Vagina (tissue), 2 donors: ENCODE results near the gene TTC38. TPM values are rescaled to one million over a fixed set of nuclear protein-coding genes. Genes with fewer than 3 reads are reported as not detected.
"Not testable (repeated sequence)": the region's sequence is repeated elsewhere in the genome, so short reads cannot be mapped to it uniquely, and the experiment has no call there.

Experiments
- DNase-seq, 2 donors: peaks; one replicate each; pipeline ENCODE4 v3.0.0-alpha.2; 2017; ENCODE audit errors: extremely low spot score in 2 of 2
- H3K27ac ChIP-seq: fragments of 200-600 bp; sonication (generic); one replicate; pipeline ENCODE4 v1.5.1; 2019
- H3K27me3 ChIP-seq: fragments of 200-600 bp; sonication (generic); one replicate; pipeline ENCODE4 v1.5.1; 2019
- H3K36me3 ChIP-seq, 2 donors: fragments of 200-600 bp; sonication (generic); one replicate each; pipeline ENCODE4 v1.5.1; 2017 to 2019
- H3K4me1 ChIP-seq: fragments of 200-600 bp; sonication (generic); one replicate; pipeline ENCODE4 v1.5.1; 2019
- H3K4me3 ChIP-seq, 2 donors: fragments of 200-600 bp; sonication (generic); 1 replicate in 1 of 2; 2 replicates in 1 of 2; pipeline ENCODE4 v1.5.1; 2016 to 2019
- H3K9me3 ChIP-seq: fragments of 200-600 bp; sonication (generic); one replicate; pipeline ENCODE4 v1.5.1; 2019
- CTCF ChIP-seq, 3 experiments: fragments of 450-650 bp in 2 of 3; fragments of 200-600 bp in 1 of 3; sonication (generic) in 1 of 3; IDR thresholded peaks; one replicate each; pipeline ENCODE4 v1.5.1; 2017 to 2019; ENCODE audit warnings: antibody characterized with exemption in 3 of 3, mild to moderate bottlenecking in 2 of 3, moderate library complexity in 2 of 3
- POLR2A ChIP-seq, 2 donors: fragments of 450-650 bp; IDR thresholded peaks; one replicate each; pipeline ENCODE4 v1.6.1; 2017; ENCODE audit warnings: antibody characterized with exemption in 2 of 2, mild to moderate bottlenecking in 2 of 2, moderate library complexity in 2 of 2
- POLR2AphosphoS5 ChIP-seq, 2 donors: sonication (generic); formaldehyde crosslinking; IDR thresholded peaks; one replicate each; pipeline ENCODE4 v1.9.0; 2017; ENCODE audit warnings: antibody characterized with exemption in 2 of 2, mild to moderate bottlenecking in 2 of 2, low read depth in 1 of 2; ENCODE audit not compliant: insufficient read depth in 1 of 2
- intact Hi-C: fragments of 100-400 bp; cut with DNase I; formaldehyde crosslinking; loops from one replicate; pipeline ENCODE4 v1.15.1; 2023
- total RNA-seq: library from RNA; depleted of rRNA; stranded (reverse); fragments of >200 nt; gene quantifications from one replicate; pipeline ENCODE4 v1.2.3, GENCODE V29; 2016

Gene TTC38
- total RNA-seq, 1 donor from 2014 or later, result 58.7 TPM

- DNase-seq, result no peak
- TF ChIP-seq POLR2AphosphoS5 (IDR thresholded peaks at IDR 0.05; ENCODE audit: insufficient read depth in 1 of 2, low read depth in 1 of 2), result no peak
- no peak for TF ChIP-seq POLR2A (IDR thresholded peaks at IDR 0.05)
- TF ChIP-seq CTCF (IDR thresholded peaks at IDR 0.05), result no peak
- H3K4me1 ChIP-seq, result no peaks in the 10 kb centered on the region
- H3K9me3 ChIP-seq, result no peaks in the 10 kb centered on the region
- intact Hi-C loops, result no loop called here
- no peak overlapping the region for H3K4me3 ChIP-seq
- no peaks in the 10 kb centered on the region for H3K36me3 ChIP-seq
- H3K27ac ChIP-seq, result no peak overlapping the region
- H3K27me3 ChIP-seq, result no peaks in the 10 kb centered on the region
Observed at GRCh38 chr22:46309526-46310085, 41.8 kb downstream of the TTC38 start.

GRCh38 chr22:46312056-46312455, 44.2 kb downstream of the TTC38 start:
- Histone ChIP-seq H3K4me3 (no peak overlapping the region), H3K36me3 (no peaks in the 10 kb centered on the region), H3K4me1 (no peaks in the 10 kb centered on the region), H3K27ac (no peak overlapping the region), H3K9me3 (no peaks in the 10 kb centered on the region), H3K27me3 (no peaks in the 10 kb centered on the region)
- TF ChIP-seq POLR2AphosphoS5 (IDR thresholded peaks at IDR 0.05; ENCODE audit: insufficient read depth in 1 of 2, low read depth in 1 of 2) (no peak), POLR2A (IDR thresholded peaks at IDR 0.05) (no peak), CTCF (IDR thresholded peaks at IDR 0.05) (no peak)
- DNase-seq, result no peak
- intact Hi-C loops, result no loop called here

GRCh38 chr22:46312848-46313247, 45.0 kb downstream of the TTC38 start:
- H3K36me3 ChIP-seq, DNase-seq, H3K27ac ChIP-seq, intact Hi-C loops, H3K4me3 ChIP-seq, H3K27me3 ChIP-seq, H3K9me3 ChIP-seq, H3K4me1 ChIP-seq: not testable (repeated sequence)

GRCh38 chr22:46315976-46316375, 48.2 kb downstream of the TTC38 start:
- TF ChIP-seq CTCF (IDR thresholded peaks at IDR 0.05) (no peak), POLR2AphosphoS5 (IDR thresholded peaks at IDR 0.05; ENCODE audit: insufficient read depth in 1 of 2, low read depth in 1 of 2) (no peak), POLR2A (IDR thresholded peaks at IDR 0.05) (no peak)
- no peak overlapping the region for H3K4me3 ChIP-seq
- H3K36me3 ChIP-seq, result no peaks in the 10 kb centered on the region
- H3K9me3 ChIP-seq, result no peaks in the 10 kb centered on the region
- DNase-seq, result no peak
- intact Hi-C loops, result loop anchor here (5.0 kb wide), 1 partner anchor 194 kb away; no protein-coding TSS in a partner anchor
- H3K4me1 ChIP-seq, result no peaks in the 10 kb centered on the region
- H3K27me3 ChIP-seq, result no peaks in the 10 kb centered on the region
- H3K27ac ChIP-seq, result no peak overlapping the region

GRCh38 chr22:46317646-46318045, 49.8 kb downstream of the TTC38 start:
- no peaks in the 10 kb centered on the region for H3K36me3 ChIP-seq
- no peak for DNase-seq
- H3K27me3 ChIP-seq, result no peaks in the 10 kb centered on the region
- intact Hi-C loops, result loop anchor here (5.0 kb wide), 1 partner anchor 195 kb away; no protein-coding TSS in a partner anchor
- TF ChIP-seq POLR2A (IDR thresholded peaks at IDR 0.05), result no peak
- TF ChIP-seq POLR2AphosphoS5 (IDR thresholded peaks at IDR 0.05; ENCODE audit: insufficient read depth in 1 of 2, low read depth in 1 of 2), result no peak
- no peak for TF ChIP-seq CTCF (IDR thresholded peaks at IDR 0.05)
- H3K4me3 ChIP-seq, result no peak overlapping the region
- H3K9me3 ChIP-seq, result no peaks in the 10 kb centered on the region
- no peak overlapping the region for H3K27ac ChIP-seq
- no peaks in the 10 kb centered on the region for H3K4me1 ChIP-seq
